ENCODE results near the gene LIN7B. TPM values are rescaled to one million over a fixed set of nuclear protein-coding genes. Genes with fewer than 3 reads are reported as not detected.

LIN7B gene
- total and polyA plus RNA-seq, 2 of the 13 experiments (the other 11 are each of a cell fraction or from before 2014, with no cell fraction given): 5.3 to 7.6 TPM

GRCh38 chr19:49119411-49120324, 5.5 kb downstream of the LIN7B start, which contains the start of gene PPFIA3 (continued):
- TF ChIP-seq MLXIP (CRISPR knock-in tag; IDR thresholded peaks at IDR 0.05; ENCODE audit: borderline replicate concordance) (no peak), ZNF530 (CRISPR knock-in tag; IDR thresholded peaks at IDR 0.05; ENCODE audit: low read depth) (no peak), ZNF546 (CRISPR knock-in tag; conservative IDR thresholded peaks at IDR 0.05) (peak; percentile 66; the same call in 1 of the 2 replicates), SKIL (CRISPR knock-in tag; IDR thresholded peaks at IDR 0.05; ENCODE audit: borderline replicate concordance) (peak; percentile 26; the same call in 1 of the 2 replicates), THAP8 (CRISPR knock-in tag; IDR thresholded peaks at IDR 0.05; ENCODE audit: borderline replicate concordance) (no peak), MAF1 (CRISPR knock-in tag; IDR thresholded peaks at IDR 0.05; ENCODE audit: borderline replicate concordance) (0 out of 2 replicates have a peak, but pooled peaks have one; percentile 78), ZNF672 (CRISPR knock-in tag; IDR thresholded peaks at IDR 0.05) (no peak), ZNF746 (CRISPR knock-in tag; IDR thresholded peaks at IDR 0.05) (no peak), STAT5B (CRISPR knock-in tag; IDR thresholded peaks at IDR 0.05) (peak; percentile 73; the same call in 1 of the 2 replicates), TCF7L2 (IDR thresholded peaks at IDR 0.05; ENCODE audit: low read depth, low read length) (no peak), GZF1 (CRISPR knock-in tag; IDR thresholded peaks at IDR 0.05) (no peak), GATAD1 (CRISPR knock-in tag; IDR thresholded peaks at IDR 0.05) (peak; percentile 71), SMAD9 (CRISPR knock-in tag; IDR thresholded peaks at IDR 0.05) (no peak), CBFB (CRISPR knock-in tag; IDR thresholded peaks at IDR 0.05) (0 out of 2 replicates have a peak, but pooled peaks have one; percentile 25), GFI1 (CRISPR knock-in tag; IDR thresholded peaks at IDR 0.05; ENCODE audit: borderline replicate concordance) (no peak), ZNF558 (CRISPR knock-in tag; IDR thresholded peaks at IDR 0.05; ENCODE audit: borderline replicate concordance) (peak; percentile 73; the same call in 1 of the 2 replicates), AFF4 (CRISPR knock-in tag; IDR thresholded peaks at IDR 0.05) (no peak), SRSF1 (optimal IDR thresholded peaks at IDR 0.05; ENCODE audit: low read depth, low read length) (no peak), RXRB (CRISPR knock-in tag; IDR thresholded peaks at IDR 0.05; ENCODE audit: borderline replicate concordance) (0 out of 2 replicates have a peak, but pooled peaks have one; percentile 36), FOXK2 (IDR thresholded peaks at IDR 0.05) (no peak)

Measured in HepG2 (cell line).